Measurements from ENCODE around the gene LRMDA. TPM values are rescaled to one million over a fixed set of nuclear protein-coding genes. Genes with fewer than 3 reads are reported as not detected.

The LRMDA gene
- total and polyA plus RNA-seq, 2 donors (not counting 3 experiments of a cell fraction or from before 2014, with no cell fraction given) = 9.7 to 18.0 TPM

DNA sequence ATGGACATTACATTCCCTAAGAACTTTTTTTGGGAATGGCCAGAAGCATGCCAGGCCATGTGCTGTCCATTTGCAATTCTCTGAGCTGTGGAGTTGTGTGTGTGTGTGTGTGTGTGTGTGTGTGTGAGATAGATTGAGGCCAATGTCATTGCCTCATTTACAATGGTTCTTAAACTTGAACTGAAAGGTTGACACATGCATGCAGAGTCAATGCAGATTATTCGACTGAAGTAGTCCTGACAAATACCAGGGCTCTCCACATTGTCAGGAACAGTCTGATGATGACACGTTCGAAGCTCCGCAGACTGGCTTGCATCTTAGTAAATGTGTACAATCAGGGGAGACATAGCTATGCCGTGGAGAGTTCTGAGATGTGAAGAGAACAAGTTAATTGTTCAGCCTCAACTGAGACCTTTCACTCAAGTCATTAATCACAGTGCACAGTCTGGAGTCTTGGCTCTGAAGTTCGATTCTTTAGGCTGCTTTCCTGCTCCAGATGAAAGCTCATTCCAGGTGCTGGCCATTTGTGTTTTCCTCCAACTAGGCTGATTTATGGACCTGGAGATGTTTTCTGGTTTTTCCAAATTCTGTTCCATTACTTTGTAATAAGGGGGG lies 921.9 kb downstream of the LRMDA start:
- ChIA-PET POLR2A (no interaction called here), CTCF (interaction anchor here (1.3 kb wide), 1 partner anchor 17 kb away, joined by 4 read pairs; no protein-coding TSS in a partner anchor)
- Histone ChIP-seq H3K4me2 (ENCODE audit: insufficient read depth, low read length) (no peak overlapping the region), H3K79me2 (ENCODE audit: control insufficient read depth, insufficient read depth, low read length) (no peaks in the 10 kb centered on the region), H3K36me3 (ENCODE audit: control insufficient read depth in 2 of 2, extremely low read depth in 1 of 2, insufficient read depth in 2 of 2, low read length in 2 of 2) (no peaks in the 10 kb centered on the region), H3K9me3 (replicated peaks; ENCODE audit: control insufficient read depth, insufficient read depth, low read length) (no peaks in the 10 kb centered on the region), H3K27ac (ENCODE audit: insufficient read depth, low read depth, low read length) (peak overlapping the region; percentile 90), H3K9ac (replicated peaks; ENCODE audit: extremely low read depth, insufficient read depth, low read length) (no peak overlapping the region), H3K4me1 (ENCODE audit: control insufficient read depth, extremely low read depth, insufficient read depth, low read length) (peaks cover 23% of the 10 kb centered on the region), H2AFZ (ENCODE audit: low read depth, low read length) (no peak overlapping the region), H3K9me1 (replicated peaks; ENCODE audit: control insufficient read depth, extremely low read depth, insufficient read depth, low read length) (no peaks in the 10 kb centered on the region), H3K4me3 (replicated peaks in 1 of 3; ENCODE audit: insufficient read depth in 1 of 3, low read depth in 1 of 3, low read length in 3 of 3) (no peak overlapping the region), H4K20me1 (replicated peaks; ENCODE audit: control insufficient read depth, extremely low read depth, insufficient read depth, low read length) (no peaks in the 10 kb centered on the region), H3K27me3 (ENCODE audit: control insufficient read depth in 2 of 2, insufficient read depth in 2 of 2, low read length in 2 of 2) (no peaks in the 10 kb centered on the region)
- no peak for FAIRE-seq
- no peak for TF ChIP-seq POLR2AphosphoS5 (IDR thresholded peaks at IDR 0.05; ENCODE audit: insufficient read depth, low read depth, low read length)
- TF ChIP-seq, protein P1, sequence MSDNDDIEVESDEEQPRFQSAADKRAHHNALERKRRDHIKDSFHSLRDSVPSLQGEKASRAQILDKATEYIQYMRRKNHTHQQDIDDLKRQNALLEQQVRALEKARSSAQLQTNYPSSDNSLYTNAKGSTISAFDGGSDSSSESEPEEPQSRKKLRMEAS (IDR thresholded peaks at IDR 0.05; ENCODE audit: insufficient read depth, insufficient read length) = no peak
- TF ChIP-seq MYC (IDR thresholded peaks at IDR 0.05; ENCODE audit: low read depth, low read length) = no peak
- no peak for TF ChIP-seq EZH2 (IDR thresholded peaks at IDR 0.05; ENCODE audit: borderline replicate concordance, low read depth, low read length, severe bottlenecking)
- no peak for TF ChIP-seq GATA2 (IDR thresholded peaks at IDR 0.05; ENCODE audit: insufficient read depth, insufficient read length, low read depth, low read length)
- TF ChIP-seq, protein P2, sequence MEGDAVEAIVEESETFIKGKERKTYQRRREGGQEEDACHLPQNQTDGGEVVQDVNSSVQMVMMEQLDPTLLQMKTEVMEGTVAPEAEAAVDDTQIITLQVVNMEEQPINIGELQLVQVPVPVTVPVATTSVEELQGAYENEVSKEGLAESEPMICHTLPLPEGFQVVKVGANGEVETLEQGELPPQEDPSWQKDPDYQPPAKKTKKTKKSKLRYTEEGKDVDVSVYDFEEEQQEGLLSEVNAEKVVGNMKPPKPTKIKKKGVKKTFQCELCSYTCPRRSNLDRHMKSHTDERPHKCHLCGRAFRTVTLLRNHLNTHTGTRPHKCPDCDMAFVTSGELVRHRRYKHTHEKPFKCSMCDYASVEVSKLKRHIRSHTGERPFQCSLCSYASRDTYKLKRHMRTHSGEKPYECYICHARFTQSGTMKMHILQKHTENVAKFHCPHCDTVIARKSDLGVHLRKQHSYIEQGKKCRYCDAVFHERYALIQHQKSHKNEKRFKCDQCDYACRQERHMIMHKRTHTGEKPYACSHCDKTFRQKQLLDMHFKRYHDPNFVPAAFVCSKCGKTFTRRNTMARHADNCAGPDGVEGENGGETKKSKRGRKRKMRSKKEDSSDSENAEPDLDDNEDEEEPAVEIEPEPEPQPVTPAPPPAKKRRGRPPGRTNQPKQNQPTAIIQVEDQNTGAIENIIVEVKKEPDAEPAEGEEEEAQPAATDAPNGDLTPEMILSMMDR (IDR thresholded peaks at IDR 0.05; ENCODE audit: extremely low read depth in 1 of 2, insufficient read depth in 1 of 2, low read depth in 1 of 2, low read length in 2 of 2) = no peak
- no peak for TF ChIP-seq FOS (IDR thresholded peaks at IDR 0.05; ENCODE audit: borderline replicate concordance, insufficient read depth, low read length)
- no peak for TF ChIP-seq POLR2A (IDR thresholded peaks at IDR 0.05; ENCODE audit: low read depth, low read length)
- no peak for TF ChIP-seq JUN (IDR thresholded peaks at IDR 0.05; ENCODE audit: borderline replicate concordance, insufficient read depth, insufficient read length, low read depth)
- dilution Hi-C loops (cut with MboI; ENCODE audit: extremely low pct_ligation_motif_present, low sequenced_read_pairs) (no loop called here), intact Hi-C loops (cut with micrococcal nuclease) (loop anchor here (5.0 kb wide), 1 partner anchor 139 kb away; no protein-coding TSS in a partner anchor)
- no TSS peak for BruUV-seq (replicated peaks)
- DNase-seq (ENCODE audit: low read depth, low spot score) = peak; percentile 37
